Endometrium (tissue), 2 donors: ENCODE results near the gene EBF3.

ENCODE experiments used
- FAIRE-seq: peaks from 2 replicates; lab custom pipeline; 2012; peaks lifted over from hg19 to GRCh38; lab: Jason Lieb, UNC
- donor health status: control.
- donor health status: control.

EBF3 gene

GRCh38 chr10:129832573-129833467 lies 131.3 kb downstream of the EBF3 start:
- FAIRE-seq = no peak

DNA sequence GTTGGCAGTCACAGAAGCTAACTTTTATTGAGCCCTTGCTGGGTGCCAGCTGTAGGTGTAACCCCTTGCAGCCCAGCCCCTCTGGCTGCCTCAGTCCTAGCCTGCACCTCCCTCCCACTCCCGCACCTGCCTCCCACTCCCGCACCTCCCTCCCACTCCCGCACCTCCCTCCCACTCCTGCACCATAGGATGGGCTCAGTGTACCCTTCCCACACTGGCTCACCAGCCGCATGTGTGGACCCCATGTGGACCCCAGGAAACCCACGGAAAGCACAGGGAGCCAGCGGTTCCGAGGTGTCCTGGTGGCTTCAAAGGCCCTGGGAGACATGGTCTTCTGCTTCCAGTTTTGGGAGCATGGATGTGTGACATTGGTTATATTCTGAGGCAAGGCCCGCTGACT lies 132.9 kb downstream of the EBF3 start:
- no peak for FAIRE-seq

DNA sequence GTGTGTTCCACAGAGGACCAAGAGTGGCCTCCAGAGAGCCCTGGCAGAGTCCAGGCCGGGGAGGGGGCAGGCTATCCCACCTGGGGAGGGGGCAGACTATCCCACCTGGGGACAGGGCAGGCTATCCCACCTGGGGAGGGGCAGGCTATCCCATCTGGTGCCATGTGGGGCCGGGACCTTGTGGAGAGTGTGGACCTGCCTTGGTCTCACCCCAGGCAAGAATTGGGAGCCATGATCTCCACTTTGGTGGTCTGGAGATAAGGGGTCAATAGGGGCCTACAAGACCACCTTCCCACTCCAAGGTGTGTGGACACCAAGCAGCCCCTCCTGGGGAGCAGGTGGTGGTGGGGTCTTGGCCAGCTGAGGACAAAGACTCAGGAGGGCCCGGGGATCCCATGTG lies 138.2 kb downstream of the EBF3 start:
- FAIRE-seq = no peak

- no peak for FAIRE-seq
These were observed 138.9 kb downstream of the EBF3 start for GRCh38 chr10:129825221-129825620.

- FAIRE-seq = no peak
These were observed 143.6 kb downstream of the EBF3 start for GRCh38 chr10:129820451-129820850.

GRCh38 chr10:129816656-129817045 lies 147.4 kb downstream of the EBF3 start:
- no peak for FAIRE-seq

DNA sequence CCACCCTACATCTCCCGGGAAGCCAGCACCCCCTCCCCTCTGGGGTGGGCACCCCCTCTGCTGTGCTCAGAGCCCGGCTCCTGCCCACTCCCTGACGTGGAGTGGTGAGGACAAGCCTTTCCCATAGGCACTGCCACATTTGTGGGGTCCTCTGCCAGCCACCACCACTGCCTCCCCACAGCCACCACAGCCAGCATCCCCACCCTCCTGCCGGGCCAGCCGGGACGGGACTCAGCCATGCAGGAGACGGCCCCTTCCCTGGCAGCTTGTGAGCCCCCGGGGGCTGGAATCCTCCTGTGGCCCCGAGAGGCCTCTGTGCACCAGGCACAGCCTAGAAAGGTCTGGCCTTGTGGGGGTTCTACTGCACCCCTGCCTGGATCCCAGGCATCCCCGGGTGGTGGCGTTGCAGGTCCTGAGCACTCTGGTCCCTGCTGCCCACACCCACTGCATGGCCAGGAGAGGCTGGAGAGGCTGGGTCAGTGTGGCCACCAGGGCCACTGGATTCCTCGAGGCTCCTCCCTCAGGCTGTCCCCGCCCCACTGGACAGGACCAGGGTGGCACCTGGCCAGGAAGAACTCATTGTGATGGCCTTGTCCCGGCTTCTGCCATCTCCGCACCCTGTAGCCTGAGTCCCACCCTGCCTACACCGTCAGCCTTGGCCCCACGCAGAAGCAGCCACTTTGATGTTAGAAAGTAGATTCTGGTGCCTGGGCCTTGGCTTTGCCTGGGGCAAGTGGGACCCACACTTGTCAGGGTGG lies 148.0 kb downstream of the EBF3 start:
- FAIRE-seq = no peak

- FAIRE-seq = no peak
These were observed 149.1 kb downstream of the EBF3 start for GRCh38 chr10:129814681-129815646.

DNA sequence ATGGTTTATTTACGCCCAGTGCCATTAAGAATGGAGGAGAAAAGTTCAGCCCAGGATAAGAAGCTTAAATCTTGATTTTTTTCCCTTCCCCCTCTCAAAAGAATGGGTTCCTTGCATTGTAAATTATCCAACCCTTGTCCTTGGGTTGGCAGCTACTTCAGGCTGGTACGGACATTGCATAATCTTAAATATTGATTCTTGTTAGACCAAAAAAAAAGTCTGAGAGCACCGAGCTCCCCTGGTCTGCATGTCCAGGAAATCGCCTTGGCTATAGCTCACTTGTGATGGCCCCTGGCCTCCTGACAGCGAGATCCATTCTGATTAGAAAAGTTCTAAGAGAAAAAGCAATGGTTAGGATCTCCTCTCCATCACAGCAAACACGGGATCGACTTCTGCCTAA lies 151.7 kb downstream of the EBF3 start:
- no peak for FAIRE-seq

DNA sequence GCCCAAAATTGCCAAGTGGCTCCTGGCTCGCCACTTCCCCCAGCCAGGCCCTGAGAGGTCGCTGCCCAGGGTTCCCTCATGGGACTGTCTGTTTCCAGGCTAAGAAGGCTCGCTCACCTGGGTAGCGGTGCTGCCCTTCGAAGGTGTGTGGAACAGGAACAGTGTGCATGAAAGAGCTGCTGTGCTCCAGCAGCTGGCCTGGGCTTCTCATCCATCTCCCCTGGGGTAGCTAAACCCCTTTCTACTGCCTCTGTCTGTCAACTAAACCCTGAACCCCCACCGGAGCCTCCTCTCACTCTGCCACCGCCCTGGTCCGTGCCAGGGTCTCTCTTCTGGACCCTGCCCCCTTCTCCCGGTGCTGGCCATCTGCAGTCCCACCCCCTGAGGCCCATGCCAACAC lies 152.9 kb downstream of the EBF3 start:
- FAIRE-seq = no peak

GRCh38 chr10:129809841-129810240 lies 154.2 kb downstream of the EBF3 start:
- FAIRE-seq = no peak

DNA sequence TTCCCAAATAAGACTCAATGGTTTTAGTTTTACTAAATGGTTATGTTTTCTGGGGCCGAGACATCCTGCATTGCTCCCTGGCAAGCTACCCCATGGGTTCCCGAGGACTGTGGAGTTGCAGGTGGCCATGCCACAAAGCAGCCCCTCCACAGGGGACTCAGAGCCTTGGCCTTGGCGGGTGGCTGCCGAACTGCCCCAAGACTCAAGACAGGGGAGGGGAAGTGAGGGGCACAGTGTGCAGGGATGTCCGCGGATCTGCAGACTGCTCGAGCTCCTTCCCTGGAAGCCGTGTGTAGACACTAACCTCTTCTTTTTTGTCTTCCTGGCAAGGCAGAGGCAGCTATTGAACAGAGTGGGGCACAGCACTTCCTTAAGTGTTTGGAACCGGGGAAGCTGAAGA lies 154.6 kb downstream of the EBF3 start:
- FAIRE-seq = no peak

DNA sequence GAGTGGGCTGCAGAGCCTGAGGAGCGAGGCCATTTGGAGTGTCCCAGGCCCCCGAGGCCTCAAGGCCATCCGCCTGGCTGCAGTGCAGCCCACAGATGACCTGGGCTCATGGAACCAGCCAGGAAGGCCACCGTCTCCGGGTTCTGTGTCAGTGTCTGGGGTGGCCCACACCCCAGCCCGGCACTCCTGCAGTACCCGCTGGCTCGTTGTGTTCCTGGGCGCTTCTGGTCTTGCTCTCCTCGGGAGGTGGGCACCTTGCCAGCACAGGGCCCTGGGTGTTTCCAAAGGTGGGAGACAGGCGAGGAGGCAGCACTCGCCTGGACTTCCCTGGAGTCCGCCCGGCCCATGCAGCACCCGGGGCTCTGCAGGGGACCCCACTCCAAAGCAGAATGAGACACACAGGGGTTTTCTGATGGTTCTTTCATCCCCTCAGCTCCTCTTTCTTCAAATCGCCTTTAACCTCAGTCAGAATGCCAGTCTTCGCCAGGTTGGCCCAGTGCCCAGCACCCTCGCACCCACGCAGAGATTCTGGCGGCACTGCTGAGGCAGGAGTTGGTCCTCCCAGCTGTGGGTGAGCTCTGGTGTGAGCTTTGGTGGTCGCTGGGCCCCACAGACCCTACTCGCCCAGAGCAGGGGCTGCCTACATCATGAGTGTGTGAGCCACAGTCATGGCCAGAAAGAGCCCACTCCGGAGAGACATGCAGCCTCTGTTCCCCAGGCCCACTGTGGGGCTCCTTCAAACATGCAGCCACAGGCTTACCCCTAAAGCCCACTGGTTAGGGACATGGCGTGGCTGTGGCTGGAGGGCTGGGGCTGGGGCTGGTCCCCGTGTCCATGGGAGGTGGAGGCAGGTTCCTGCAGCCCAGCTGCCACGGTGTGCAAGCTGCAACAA lies 155.7 kb downstream of the EBF3 start:
- FAIRE-seq = no peak

DNA sequence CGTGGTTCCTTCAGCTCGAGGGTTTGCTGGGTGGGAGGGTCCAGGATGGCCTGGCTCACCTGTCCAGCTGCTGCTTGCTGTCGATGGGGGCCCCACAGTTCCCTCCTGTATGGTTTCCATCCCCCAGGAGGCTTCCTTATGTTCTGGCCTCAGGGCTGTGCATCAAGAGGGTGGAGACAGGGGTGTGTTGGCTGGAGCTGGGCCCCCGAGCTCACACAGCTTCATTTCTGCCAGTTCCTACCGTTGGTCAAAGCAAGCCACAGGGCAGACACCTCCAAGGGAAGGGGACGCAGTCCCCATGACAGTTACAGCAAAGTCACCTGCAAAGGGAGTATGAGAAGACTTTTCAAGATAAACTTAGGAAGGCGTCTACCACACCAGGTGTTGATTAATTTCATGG lies 156.9 kb downstream of the EBF3 start:
- FAIRE-seq = no peak

DNA sequence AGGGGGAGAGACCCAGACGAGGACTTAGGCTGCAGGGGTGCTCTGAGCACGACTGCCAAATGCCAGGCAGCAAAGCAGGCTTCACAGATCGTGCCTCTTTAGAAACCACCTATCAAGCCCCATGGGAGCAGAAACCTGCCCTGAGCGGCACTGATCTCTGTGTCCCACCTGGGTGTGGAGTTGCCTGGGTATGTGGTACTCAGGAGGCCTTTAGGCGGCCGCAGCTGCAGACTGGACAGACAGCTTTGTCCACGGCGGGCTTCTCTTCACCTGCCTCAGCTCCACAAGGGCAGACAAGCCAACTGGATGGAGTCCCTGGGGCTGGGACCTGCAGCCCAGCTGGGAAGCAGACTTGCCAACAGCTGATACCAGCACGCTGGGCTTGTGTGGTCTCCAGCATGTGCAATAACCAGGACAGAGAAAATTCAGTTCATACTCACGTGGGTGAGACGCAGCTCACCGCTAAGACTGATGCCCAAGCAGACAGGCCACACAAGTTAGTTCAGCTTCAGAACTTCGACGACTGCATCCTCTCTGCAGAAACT lies 163.2 kb downstream of the EBF3 start:
- FAIRE-seq = no peak

GRCh38 chr10:129799942-129800341 lies 164.1 kb downstream of the EBF3 start:
- FAIRE-seq = no peak

GRCh38 chr10:129796710-129797420 lies 167.2 kb downstream of the EBF3 start:
- no peak for FAIRE-seq

DNA sequence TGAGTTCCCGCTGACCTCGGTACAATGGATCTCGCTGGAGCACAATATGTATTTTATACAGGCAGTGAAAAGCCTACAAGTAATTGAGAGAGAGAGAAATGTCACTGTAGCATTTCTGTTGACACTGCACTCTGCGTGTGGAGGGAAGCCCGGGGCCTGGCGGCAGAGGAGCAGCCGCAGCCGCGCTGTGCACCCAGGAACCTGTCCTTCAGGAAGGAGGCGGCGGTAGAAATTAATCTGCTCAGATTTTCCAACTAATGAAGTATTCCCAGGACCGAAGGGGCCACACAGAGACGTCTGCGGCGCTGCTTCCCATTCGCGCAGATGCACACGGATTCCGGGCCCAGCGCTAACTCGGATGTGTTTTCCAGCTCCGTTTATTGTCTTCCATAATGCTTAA lies 170.1 kb downstream of the EBF3 start:
- FAIRE-seq = no peak

- FAIRE-seq = no peak
These were observed 170.6 kb downstream of the EBF3 start for GRCh38 chr10:129793479-129793878.

GRCh38 chr10:129792864-129793263 lies 171.2 kb downstream of the EBF3 start:
- FAIRE-seq = no peak
